ENCODE measurements around the gene LRRN4CL.
"Not testable (repeated sequence)": the region's sequence is repeated elsewhere in the genome, so short reads cannot be mapped to it uniquely, and the experiment has no call there.

The LRRN4CL gene

GRCh38 chr11:62675415-62675814 is 13.9 kb downstream of the LRRN4CL start:
- DNase-seq = not testable (repeated sequence)

- DNase-seq = no peak
These were observed 16.2 kb downstream of the LRRN4CL start for GRCh38 chr11:62673196-62673525.

- peak; percentile 82 for DNase-seq
These were observed 17.5 kb downstream of the LRRN4CL start, which contains the start of the genes LBHD1 and UQCC3 for GRCh38 chr11:62671608-62672389. Gene LBHD1, minus strand, starts transcription at chr11:62672267. Its CDS starts 2,236 bp downstream, at chr11:62670031. Gene UQCC3, plus strand, starts transcription at chr11:62671673. Its CDS starts 73 bp downstream, at chr11:62671746.

DNA sequence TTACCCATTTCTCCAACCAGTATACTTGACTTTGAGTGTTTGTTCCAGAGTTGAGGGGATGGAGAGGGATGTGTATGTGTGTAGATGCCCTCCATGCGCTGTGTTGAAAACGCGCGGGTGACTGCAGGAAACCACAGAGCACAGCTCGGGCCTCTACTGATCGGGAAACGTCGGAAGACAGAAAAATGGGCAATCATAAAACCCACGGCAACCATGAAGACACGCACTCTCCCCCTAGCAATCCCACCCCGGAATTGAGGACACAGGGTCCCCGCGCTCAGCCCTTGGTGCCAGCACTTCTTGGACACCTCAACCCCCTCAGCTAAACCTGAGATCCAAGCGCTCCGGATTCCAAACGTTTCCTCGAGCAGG is 18.1 kb downstream of the LRRN4CL start:
- no peak for DNase-seq

DNA sequence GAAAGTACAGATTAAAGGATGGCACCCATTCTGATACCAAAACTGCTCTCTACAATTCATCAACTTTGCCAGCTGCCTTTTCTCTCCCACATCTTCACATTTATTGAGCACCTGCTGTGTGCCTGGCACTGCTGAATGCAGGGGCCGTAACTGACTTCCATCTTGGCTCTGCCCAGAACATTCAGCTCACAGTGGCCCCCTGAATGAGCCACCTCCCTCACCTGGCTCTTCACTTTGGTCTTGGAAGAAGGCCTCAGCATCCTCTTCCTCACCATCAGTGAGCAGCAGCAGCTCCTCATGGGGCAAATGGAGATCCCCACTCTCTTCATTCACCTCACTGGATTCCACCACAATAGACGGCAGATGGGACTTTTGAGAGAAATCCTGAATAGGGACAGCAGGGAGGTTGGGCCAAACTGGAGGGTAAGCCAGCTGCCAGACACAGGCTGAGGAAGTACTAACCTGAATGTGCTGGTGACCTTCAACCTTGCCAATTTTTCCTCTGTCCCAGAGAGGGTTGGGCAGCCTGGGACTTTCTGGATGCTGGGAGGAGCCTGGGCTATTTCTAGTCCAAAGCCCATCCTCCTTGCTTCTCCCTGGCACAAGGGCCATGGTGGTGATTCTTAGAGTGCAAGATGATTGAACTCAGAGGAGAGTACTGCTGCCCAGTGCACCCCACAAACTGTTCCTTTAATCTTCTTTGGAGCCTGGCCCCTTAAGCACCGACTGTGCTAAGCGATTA is 19.7 kb downstream of the LRRN4CL start:
- DNase-seq = no peak

- no peak for DNase-seq
These were observed 21.9 kb downstream of the LRRN4CL start for GRCh38 chr11:62667460-62667859.

DNA sequence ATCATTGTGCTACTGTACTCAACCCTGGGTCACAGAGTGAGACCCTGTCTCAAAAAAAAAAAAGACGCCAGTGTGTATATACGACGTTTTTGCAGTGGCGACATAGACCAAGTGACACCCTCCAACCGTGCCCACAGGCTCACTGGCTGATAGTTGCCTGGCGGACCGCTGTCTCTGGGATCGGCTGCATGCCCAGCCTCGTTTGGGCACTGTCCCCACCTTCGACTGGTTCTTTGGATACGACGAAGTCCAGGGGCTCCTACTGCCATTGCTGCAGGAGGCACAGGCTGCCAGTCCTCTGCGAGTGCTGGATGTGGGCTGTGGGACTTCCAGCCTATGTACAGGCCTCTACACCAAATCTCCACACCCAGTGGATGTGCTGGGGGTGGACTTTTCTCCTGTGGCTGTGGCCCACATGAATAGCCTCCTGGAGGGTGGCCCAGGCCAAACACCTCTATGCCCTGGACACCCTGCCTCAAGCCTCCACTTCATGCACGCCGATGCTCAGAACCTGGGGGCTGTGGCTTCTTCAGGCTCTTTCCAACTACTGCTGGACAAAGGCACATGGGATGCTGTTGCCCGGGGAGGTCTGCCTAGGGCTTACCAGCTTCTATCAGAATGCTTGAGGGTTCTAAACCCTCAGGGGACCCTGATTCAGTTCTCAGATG is 22.9 kb downstream of the LRRN4CL start:
- peak; percentile 47 for DNase-seq

DNA sequence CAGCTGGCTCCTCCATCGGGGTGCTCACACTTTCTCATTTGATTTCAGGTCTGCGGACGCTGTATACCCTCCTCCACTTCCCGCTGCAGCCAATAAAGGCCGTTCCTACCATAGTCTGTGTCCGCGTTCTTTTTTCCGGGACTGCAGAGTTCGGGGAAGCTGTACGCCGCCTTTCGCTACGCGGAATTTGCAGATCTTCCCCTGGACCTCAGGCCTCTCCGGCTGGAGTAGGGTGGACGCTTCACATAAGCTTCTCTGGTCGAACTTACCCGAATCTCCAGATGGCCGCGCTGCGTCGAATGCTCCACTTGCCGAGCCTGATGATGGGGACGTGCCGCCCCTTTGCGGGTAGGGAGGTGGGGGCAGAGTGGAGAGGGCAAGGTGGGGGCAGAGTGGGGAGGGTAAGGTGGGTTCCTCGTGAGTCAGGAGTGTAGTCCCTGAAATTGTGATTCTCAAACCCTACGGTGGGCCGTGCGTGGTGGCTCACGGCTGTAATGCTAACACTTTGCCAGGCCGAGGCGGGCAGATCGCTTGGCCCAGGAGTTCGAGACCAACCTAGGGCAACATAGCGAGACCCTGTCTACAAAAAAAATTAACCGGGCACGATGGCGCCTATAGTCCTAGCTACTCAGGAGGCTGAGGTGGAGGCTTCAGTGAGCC is 23.6 kb downstream of the LRRN4CL start:
- peak; percentile 79 for DNase-seq

DNA sequence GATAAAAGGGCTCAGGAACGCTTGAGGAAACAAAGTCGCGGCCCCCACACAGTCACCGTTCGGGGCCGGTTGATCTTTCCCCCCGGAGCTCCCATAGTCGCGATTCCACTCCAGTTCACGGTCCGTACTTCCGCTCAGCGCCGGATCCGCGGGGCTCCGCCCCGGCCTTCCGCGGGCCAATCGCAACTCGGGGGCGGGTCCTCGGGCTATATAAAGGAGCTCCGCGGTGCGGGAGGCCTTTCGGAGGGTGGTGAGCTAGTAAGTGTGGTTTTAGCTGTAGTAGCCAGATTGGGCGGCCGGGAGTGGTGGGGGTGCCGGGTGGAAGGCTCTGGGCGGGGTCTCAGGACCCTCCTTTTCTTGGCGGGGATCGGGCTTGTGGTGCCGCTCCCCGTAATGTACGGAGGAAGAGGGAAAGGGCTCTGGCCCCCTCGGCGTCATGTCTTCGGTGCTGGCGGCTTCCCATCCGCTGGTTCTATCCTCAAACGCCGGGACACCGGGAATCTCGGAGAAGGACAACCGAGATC is 24.2 kb downstream of the LRRN4CL start, which contains the start of the genes C11orf98 and CSKMT:
C11orf98 (minus strand) TSS at position 136 of the 524 bp plus-strand sequence; CDS start at position 95, 41 bp downstream.
CSKMT (plus strand) TSS at position 238 of the 524 bp plus-strand sequence. CDS start 568 bp downstream, outside the sequence.
- DNase-seq = peak; percentile 98

DNA sequence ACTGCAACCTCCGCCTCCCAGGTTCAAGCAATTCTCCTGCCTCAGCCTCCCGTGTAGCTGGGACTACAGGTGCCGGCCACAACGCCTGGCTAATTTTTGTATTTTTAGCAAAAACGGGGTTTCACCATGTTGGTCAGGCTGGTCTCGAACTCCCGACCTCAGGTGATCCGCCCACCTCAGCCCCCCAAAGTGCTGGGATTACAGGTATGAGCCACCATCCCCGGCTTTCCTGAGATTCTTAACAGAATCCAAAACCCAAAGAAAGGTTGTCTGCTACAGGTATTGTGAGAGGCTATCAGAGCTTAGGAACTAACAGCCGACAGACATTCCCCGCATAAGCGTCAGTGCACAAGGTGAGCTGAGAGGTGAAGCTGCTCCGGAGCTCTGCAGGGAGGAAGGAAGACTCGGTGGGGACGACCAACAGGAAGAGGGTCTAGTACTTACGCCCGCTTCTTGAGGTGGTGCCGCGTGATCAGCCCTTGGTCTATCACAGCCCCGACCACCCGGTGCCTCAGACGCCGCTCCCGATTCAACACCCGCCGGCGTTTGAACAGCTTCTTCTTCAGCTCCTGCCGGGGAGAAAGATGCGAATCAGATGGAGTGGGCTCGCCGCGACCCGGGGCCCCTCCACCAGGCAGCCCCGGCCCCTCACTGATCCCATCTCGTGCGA is 24.8 kb downstream of the LRRN4CL start:
- peak; percentile 72 for DNase-seq

GRCh38 chr11:62656796-62657429 is 32.4 kb downstream of the LRRN4CL start:
- no peak for DNase-seq

- no peak for DNase-seq
These were observed 35.0 kb downstream of the LRRN4CL start for GRCh38 chr11:62654297-62654696.

DNA sequence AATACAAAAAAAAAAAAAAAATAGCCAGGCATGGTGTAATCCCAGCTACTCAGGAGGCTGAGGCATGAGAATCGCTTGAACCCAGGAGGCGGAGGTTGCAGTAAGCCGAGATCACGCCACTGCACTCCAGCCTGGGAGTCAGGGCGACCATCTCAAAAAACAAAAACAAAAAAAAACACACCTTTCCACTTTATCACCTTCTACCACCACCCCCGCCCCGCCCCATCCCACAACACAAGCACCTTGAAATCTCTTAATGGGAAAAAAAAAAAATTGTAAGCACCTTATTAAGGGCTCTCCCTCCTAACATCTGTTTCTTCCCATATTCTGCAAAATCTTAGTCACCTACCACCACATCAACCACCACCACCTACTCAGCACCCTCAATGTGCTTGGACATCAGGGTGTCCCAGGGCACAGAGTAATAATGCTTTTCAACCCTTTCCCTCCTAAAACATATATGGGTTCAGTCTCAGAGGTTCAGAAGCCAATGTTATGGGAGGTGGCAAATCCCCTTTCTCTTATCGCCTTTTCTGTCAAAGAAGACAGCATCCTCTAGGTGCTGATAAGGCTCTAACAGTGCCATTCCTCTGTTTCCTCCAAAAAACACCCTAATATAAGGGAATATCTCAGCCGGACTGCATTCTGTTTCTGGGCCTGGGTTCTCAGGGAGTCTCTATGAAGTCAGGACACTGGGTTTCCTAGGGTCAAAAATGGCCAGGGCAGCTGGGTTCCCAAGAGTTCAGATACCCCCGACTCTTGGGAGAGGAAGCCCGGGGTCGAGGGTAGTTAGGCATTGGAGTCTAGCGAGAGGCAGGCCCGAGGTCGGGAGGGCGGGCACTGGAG is 36.9 kb downstream of the LRRN4CL start:
- peak; percentile 44 for DNase-seq

GRCh38 chr11:62650283-62650682 is 39.0 kb downstream of the LRRN4CL start:
- not testable (repeated sequence) for DNase-seq

- DNase-seq = no peak
These were observed 39.8 kb downstream of the LRRN4CL start for GRCh38 chr11:62649486-62649885.

- DNase-seq = no peak
These were observed 40.4 kb downstream of the LRRN4CL start for GRCh38 chr11:62648967-62649364.

- DNase-seq = no peak
These were observed 41.0 kb downstream of the LRRN4CL start for GRCh38 chr11:62648185-62648966.

DNA sequence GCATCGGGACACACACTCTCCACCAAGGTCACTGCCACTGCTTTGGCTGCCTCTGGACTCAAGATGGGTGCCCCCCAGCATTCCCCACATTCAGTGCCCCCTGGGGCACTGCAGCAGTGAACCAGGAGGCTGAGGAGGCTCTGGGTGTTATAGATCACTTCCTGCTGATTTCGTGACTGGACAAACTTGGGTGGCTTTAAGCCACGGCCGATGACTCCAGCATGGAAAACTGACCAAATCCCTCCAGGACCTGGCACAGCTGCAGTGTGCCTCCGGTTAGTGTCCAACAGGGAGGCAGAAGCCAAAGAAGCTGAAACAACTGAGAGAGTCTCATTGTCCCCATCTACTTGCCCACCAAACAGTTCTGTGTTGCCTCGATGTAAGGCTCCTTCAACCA is 41.7 kb downstream of the LRRN4CL start:
- DNase-seq = no peak

DNA sequence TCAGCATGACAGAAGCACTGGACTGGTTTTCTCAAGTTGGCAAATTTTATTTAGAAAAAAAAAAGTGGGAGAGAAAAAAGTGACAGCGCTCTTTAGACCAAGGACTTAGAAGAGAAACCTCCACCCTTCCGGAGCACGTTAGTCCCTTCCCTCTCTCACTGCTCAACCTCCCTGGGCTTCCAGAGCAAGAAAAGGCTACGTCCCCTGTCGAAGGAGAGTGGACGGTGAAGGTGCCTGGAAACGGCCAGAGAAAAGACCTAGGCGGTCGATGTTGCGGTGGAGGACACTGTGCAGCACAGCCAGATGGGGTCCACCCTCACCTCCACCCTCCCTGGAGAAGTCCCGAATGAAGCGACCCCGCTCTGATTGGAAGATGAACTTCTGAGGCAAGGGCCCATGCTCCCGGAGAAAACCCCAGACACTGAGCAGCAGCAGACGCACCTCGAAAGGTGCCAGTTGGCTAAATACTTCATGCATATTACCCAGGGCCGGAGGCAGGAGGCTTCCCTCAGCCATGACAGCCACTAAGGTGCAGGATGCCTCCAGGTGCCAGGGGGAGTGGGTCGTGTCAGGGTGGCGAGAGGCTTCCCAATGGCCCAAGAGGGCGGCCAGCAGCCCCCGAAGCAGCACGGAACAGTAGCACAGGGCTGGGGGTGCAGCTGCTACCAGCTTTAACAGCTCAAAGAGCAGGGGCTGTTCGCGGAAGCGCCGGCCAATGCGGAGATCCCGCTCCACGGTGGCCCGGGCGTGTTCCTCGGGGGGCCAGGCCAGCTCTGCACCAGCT is 42.3 kb downstream of the LRRN4CL start:
- no peak for DNase-seq
